Measurements from ENCODE around the gene RTL3. TPM values are rescaled to one million over a fixed set of nuclear protein-coding genes. Genes with fewer than 3 reads are reported as not detected.

Gene RTL3
- total and polyA plus RNA-seq, 2 of the 4 experiments (the other 2 are of a cell fraction), result 1.1 TPM

DNA sequence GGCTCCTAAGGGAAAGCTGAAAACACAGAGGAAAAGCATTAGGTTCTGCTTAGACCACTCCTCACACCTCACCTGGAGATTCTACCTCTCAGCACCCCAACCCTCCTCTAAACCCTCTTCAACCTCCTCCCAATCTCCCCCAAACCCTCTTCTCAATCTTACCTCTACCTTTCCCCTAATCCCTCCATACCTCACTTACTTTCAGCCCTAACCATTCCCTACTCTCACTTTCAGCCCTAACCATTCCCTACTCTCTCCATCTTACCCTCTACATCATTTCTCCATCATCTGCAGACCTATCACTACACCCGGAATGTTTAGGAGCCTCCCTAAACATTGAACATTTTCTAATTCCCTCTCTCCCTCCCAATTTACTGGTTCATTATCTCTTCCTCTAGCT, 3.5 kb downstream of the RTL3 start:
- Histone ChIP-seq H3K4me2 (ENCODE audit: low read depth, low read length) (no peak overlapping the region), H4K5ac (ENCODE audit: low read depth, low read length) (no peak overlapping the region), H2BK15ac (ENCODE audit: low read depth, low read length) (no peak overlapping the region), H3K4me1 (ENCODE audit: control insufficient read depth, insufficient read depth, low read length) (peaks cover 3% of the 10 kb centered on the region), H3K9me1 (ENCODE audit: insufficient read depth, low read length) (peaks cover 4% of the 10 kb centered on the region; the same call in 1 of the 2 replicates), H4K8ac (ENCODE audit: low read depth in 2 of 2, low read length in 2 of 2) (no peak overlapping the region), H2AK9ac (replicated peaks; ENCODE audit: low read depth, low read length, poor library complexity) (no peak overlapping the region), H4K20me1 (ENCODE audit: insufficient read depth, low read length) (no peaks in the 10 kb centered on the region), H2BK120ac (ENCODE audit: low read depth, low read length) (no peak overlapping the region), H3K79me1 (ENCODE audit: low read depth in 1 of 2, low read length in 2 of 2) (no peaks in the 10 kb centered on the region), H4K91ac (ENCODE audit: insufficient read depth, low read depth, low read length) (no peak overlapping the region), H2AK5ac (ENCODE audit: low read depth, low read length) (no peak overlapping the region), H3K9me3 (ENCODE audit: control insufficient read depth, insufficient read depth, low read length) (no peaks in the 10 kb centered on the region), H3K14ac (replicated peaks; ENCODE audit: low read depth, low read length) (no peak overlapping the region), H3K4ac (ENCODE audit: low read depth, low read length) (no peak overlapping the region), H3K9ac (ENCODE audit: low read depth, low read length) (no peak overlapping the region), H3K27ac (ENCODE audit: insufficient read depth, low read length) (no peak overlapping the region), H2AFZ (replicated peaks; ENCODE audit: low read length, poor library complexity) (no peak overlapping the region), H3K56ac (ENCODE audit: extremely low read depth, insufficient read depth, low read length) (no peak overlapping the region), H3K4me3 (ENCODE audit: insufficient read depth, low read depth, low read length) (no peak overlapping the region), H3K36me3 (ENCODE audit: control insufficient read depth, insufficient read depth, low read length) (no peaks in the 10 kb centered on the region), H2BK5ac (ENCODE audit: low read depth, low read length, poor library complexity, severe bottlenecking) (no peak overlapping the region), H2BK20ac (ENCODE audit: low read depth, low read length) (no peak overlapping the region), H3K27me3 (ENCODE audit: control insufficient read depth, insufficient read depth, low read length) (no peaks in the 10 kb centered on the region; the same call in 1 of the 2 replicates), H3K23ac (ENCODE audit: low read depth, low read length) (no peak overlapping the region), H3K18ac (ENCODE audit: low read depth, low read length) (no peak overlapping the region)
- no CpG with 5 or more reads among the region's 1 CpG for WGBS, 2 experiments (ENCODE audit: extremely low coverage in 2 of 2, insufficient read length in 1 of 2)
- dilution Hi-C loops (cut with HindIII; ENCODE audit: low sequenced_read_pairs, unreplicated experiment), result no loop called here
- ATAC-seq (ENCODE audit: low read depth) (no peak), DNase-seq (no peak)
- intact Hi-C loops (cut with micrococcal nuclease), result no loop called here
- no peak for TF ChIP-seq FOS (IDR thresholded peaks at IDR 0.05; ENCODE audit: low read depth, low read length)
- TF ChIP-seq BHLHE40 (IDR thresholded peaks at IDR 0.05; ENCODE audit: low read depth, low read length), result no peak
- no peak for TF ChIP-seq MXI1 (IDR thresholded peaks at IDR 0.05; ENCODE audit: borderline replicate concordance, low read depth, low read length)
- no peak for TF ChIP-seq SMC3 (IDR thresholded peaks at IDR 0.05; ENCODE audit: low read depth, low read length)
- no peak for TF ChIP-seq POLR2A (IDR thresholded peaks at IDR 0.05; ENCODE audit: low read depth, low read length)
- TF ChIP-seq CTCF (conservative IDR thresholded peaks at IDR 0.05; ENCODE audit: low read depth, low read length), result no peak
- TF ChIP-seq, protein P1, sequence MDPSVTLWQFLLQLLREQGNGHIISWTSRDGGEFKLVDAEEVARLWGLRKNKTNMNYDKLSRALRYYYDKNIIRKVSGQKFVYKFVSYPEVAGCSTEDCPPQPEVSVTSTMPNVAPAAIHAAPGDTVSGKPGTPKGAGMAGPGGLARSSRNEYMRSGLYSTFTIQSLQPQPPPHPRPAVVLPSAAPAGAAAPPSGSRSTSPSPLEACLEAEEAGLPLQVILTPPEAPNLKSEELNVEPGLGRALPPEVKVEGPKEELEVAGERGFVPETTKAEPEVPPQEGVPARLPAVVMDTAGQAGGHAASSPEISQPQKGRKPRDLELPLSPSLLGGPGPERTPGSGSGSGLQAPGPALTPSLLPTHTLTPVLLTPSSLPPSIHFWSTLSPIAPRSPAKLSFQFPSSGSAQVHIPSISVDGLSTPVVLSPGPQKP (IDR thresholded peaks at IDR 0.05; ENCODE audit: borderline replicate concordance, low read depth, low read length), result no peak
- TF ChIP-seq, protein P2, sequence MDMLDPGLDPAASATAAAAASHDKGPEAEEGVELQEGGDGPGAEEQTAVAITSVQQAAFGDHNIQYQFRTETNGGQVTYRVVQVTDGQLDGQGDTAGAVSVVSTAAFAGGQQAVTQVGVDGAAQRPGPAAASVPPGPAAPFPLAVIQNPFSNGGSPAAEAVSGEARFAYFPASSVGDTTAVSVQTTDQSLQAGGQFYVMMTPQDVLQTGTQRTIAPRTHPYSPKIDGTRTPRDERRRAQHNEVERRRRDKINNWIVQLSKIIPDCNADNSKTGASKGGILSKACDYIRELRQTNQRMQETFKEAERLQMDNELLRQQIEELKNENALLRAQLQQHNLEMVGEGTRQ (IDR thresholded peaks at IDR 0.05; ENCODE audit: low read depth, low read length), result no peak
- no peak for TF ChIP-seq CEBPB (IDR thresholded peaks at IDR 0.05; ENCODE audit: low read depth, low read length)
- TF ChIP-seq MAFK (IDR thresholded peaks at IDR 0.05; ENCODE audit: low read depth, low read length), result no peak
- no peak for TF ChIP-seq NFE2L2 (IDR thresholded peaks at IDR 0.05; ENCODE audit: low read depth, low read length)
- TF ChIP-seq MAZ (IDR thresholded peaks at IDR 0.05; ENCODE audit: borderline replicate concordance, low read depth, low read length), result no peak
- no peak for TF ChIP-seq RAD21 (IDR thresholded peaks at IDR 0.05; ENCODE audit: low read length)
- TF ChIP-seq RFX5 (IDR thresholded peaks at IDR 0.05; ENCODE audit: low read depth, low read length), result no peak
- no peak for TF ChIP-seq CHD1 (IDR thresholded peaks at IDR 0.05; ENCODE audit: low read depth, low read length)
- no peak for TF ChIP-seq RCOR1 (IDR thresholded peaks at IDR 0.05; ENCODE audit: insufficient replicate concordance, low read length)
- ChIA-PET POLR2A (ENCODE audit: unreplicated experiment) (no interaction called here), CTCF (no interaction called here)
- in situ Hi-C loops (cut with MboI; ENCODE audit: low sequenced_read_pairs), result no loop called here
- BruUV-seq (replicated peaks), result no TSS peak

Measured in IMR-90 (cell line).